Measurements from ENCODE around the gene PLEK. TPM values are rescaled to one million over a fixed set of nuclear protein-coding genes. Genes with fewer than 3 reads are reported as not detected.

Gene PLEK
- total RNA-seq, 3 donors from 2014 or later (not counting 1 experiment from before 2014, with no cell fraction given): 307 to 368 (median 333) TPM

DNA sequence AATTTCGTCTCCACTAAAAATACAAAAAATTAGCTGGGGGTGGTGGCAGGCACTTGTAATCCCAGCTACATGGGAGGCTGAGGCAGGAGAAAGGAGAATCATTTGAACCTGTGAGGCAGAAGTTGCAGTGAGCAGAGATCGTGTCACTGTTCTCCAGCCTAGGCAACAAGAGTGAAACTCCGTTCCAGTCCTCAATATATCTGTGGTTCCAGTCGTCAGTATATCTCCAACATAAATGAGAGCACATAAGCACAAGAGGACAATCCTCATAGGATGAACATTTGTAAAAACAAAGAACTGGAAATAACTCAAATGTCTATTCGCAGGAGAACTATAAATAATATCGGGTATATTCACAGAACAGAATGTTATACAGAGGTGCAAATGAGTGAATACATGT lies 13.1 kb upstream of the PLEK start:
- DNase-seq (no peak), ATAC-seq (no peak)
- Histone ChIP-seq H3K9me3 (ENCODE audit: control insufficient read depth, insufficient read depth, low read length) (no peaks in the 10 kb centered on the region), H3K27me3 (ENCODE audit: control insufficient read depth, insufficient read depth, low read length) (no peaks in the 10 kb centered on the region), H3K36me3 (ENCODE audit: control insufficient read depth, insufficient read depth, low read length) (no peaks in the 10 kb centered on the region), H3K4me3 (ENCODE audit: low read length) (no peak overlapping the region), H3K4me1 (ENCODE audit: control insufficient read depth, insufficient read depth, low read length) (no peaks in the 10 kb centered on the region), H3K27ac (ENCODE audit: low read length) (no peak overlapping the region)
- no peak for TF ChIP-seq CTCF (IDR thresholded peaks at IDR 0.05)
- intact Hi-C loops (cut with micrococcal nuclease): no loop called here
- no peaks in the 10 kb centered on the region for H3K4me1 Mint-ChIP-seq
- H3K27ac Mint-ChIP-seq: no peak overlapping the region
- H3K9me3 Mint-ChIP-seq: no peaks in the 10 kb centered on the region
- 94% methylated on average over 6 of the region's 6 CpGs for WGBS (ENCODE audit: insufficient coverage)
- H3K4me3 Mint-ChIP-seq: no peak overlapping the region
- no peaks in the 10 kb centered on the region for H3K36me3 Mint-ChIP-seq
- H3K27me3 Mint-ChIP-seq (ENCODE audit: low read depth in 2 of 2): peaks cover 4 to 11% of the 10 kb centered on the region in 2 donors

DNA sequence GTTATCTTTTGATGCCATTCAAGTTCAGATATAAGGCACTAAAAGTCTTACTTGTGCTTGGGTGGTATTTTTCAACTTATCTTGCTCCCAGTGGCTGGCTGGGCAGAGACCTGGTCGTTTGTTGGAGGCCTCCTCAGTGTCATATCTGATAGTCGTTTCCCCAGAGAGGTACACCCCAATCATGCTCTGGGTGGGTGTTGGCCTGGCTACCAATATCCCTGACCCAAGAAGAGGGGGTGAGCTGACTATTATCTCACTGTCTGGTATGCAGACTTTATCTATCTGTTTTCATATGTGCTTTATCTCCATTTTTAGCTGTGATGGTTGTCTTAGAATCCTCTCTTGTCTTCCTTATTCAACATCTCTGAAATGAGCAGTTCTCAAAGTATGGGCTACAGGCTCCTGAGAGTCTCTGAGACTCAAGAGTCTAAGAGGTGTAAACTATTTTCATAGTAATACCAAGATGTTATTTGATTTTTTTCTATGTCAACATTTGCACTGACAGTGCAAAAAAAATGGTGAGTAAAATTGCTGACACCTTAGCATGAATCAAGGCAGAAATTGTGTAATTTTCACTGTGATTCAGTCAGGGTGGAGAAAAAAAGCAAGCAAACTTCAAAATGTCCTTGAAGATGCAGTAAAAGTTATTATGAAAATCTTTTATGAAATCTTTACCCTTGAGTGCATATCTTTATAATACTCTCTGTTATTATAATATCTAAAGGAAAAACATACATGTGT lies 12.3 kb upstream of the PLEK start:
- Mint-ChIP-seq H3K4me3 (no peak overlapping the region), H3K9me3 (no peaks in the 10 kb centered on the region), H3K27ac (no peak overlapping the region), H3K4me1 (peaks cover 5 to 8% of the 10 kb centered on the region in 2 donors), H3K27me3 (ENCODE audit: low read depth in 2 of 2) (peaks cover 3 to 6% of the 10 kb centered on the region in 2 donors), H3K36me3 (no peaks in the 10 kb centered on the region)
- Histone ChIP-seq H3K27me3 (ENCODE audit: control insufficient read depth, insufficient read depth, low read length) (no peaks in the 10 kb centered on the region), H3K27ac (ENCODE audit: low read length) (no peak overlapping the region), H3K9me3 (ENCODE audit: control insufficient read depth, insufficient read depth, low read length) (no peaks in the 10 kb centered on the region), H3K36me3 (ENCODE audit: control insufficient read depth, insufficient read depth, low read length) (no peaks in the 10 kb centered on the region), H3K4me3 (ENCODE audit: low read length) (no peak overlapping the region), H3K4me1 (ENCODE audit: control insufficient read depth, insufficient read depth, low read length) (peaks cover 3% of the 10 kb centered on the region)
- DNase-seq (no peak), ATAC-seq (no peak)
- 33% methylated on average over 2 of the region's 2 CpGs for WGBS (ENCODE audit: insufficient coverage)
- intact Hi-C loops (cut with micrococcal nuclease): no loop called here
- TF ChIP-seq CTCF (IDR thresholded peaks at IDR 0.05): no peak

GRCh38 chr2:68356599-68357239 lies 8.4 kb upstream of the PLEK start:
- H3K4me3 Mint-ChIP-seq: no peak overlapping the region
- DNase-seq (no peak), ATAC-seq (no peak)
- peaks cover 15 to 18% of the 10 kb centered on the region in 2 donors for H3K4me1 Mint-ChIP-seq
- Histone ChIP-seq H3K4me1 (ENCODE audit: control insufficient read depth, insufficient read depth, low read length) (peaks cover 7% of the 10 kb centered on the region), H3K4me3 (ENCODE audit: low read length) (no peak overlapping the region), H3K27me3 (ENCODE audit: control insufficient read depth, insufficient read depth, low read length) (no peaks in the 10 kb centered on the region), H3K9me3 (ENCODE audit: control insufficient read depth, insufficient read depth, low read length) (no peaks in the 10 kb centered on the region), H3K36me3 (ENCODE audit: control insufficient read depth, insufficient read depth, low read length) (no peaks in the 10 kb centered on the region), H3K27ac (ENCODE audit: low read length) (no peak overlapping the region)
- no peaks in the 10 kb centered on the region for H3K36me3 Mint-ChIP-seq
- H3K27ac Mint-ChIP-seq: no peak overlapping the region
- TF ChIP-seq CTCF (IDR thresholded peaks at IDR 0.05): no peak
- 83% methylated on average over 3 of the region's 4 CpGs for WGBS (ENCODE audit: insufficient coverage)
- no peaks in the 10 kb centered on the region for H3K9me3 Mint-ChIP-seq
- no peaks in the 10 kb centered on the region for H3K27me3 Mint-ChIP-seq (ENCODE audit: low read depth in 2 of 2)
- intact Hi-C loops (cut with micrococcal nuclease): no loop called here

All from natural killer cell (primary cell).